ENCODE measurements around the gene SIGMAR1.

Gene SIGMAR1

DNA sequence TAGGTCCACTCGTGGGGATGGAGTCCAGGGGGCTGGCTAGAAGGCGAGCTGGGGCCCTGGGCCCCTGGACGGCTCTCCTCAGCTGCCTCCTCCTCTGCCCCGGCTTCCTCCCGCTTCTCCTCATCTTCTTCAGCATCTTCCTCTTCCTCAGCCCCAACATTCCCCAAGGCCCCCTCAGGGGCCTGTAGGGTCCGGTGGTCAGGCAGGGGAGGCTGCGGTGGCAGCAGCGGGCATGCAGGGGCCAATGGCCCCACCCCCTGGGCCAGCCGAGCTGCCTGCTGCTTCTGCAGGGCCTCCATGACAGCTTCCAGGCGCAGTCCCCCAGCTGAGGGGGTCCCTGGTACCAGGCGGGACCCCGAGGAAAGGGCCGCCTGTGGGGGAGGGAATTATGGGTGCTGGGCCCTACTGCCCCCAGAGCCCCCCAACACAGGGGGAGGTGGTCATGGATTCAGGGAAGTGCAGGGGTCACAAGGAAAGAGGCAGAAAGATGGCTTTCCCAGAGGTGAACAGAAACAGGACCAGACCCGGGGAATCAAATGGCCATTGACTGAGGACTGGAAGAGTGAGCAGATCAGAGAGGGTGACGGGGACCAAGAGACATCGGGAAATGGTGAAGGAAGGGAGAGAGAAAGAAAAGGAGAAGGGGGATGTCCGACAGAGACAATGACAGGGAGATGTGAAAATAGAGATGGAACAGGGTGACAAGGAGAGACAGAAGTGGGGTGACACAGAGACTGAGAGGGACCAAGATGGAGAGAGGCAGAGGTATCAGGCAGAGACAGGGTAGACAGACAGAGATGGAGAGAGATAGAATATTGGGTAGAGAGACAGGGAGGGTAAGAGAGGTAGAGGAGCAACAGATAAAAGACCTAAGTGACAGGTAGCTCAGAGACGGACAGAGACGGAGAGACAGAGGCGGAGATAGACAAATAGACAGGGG is 9.6 kb downstream of the SIGMAR1 start:
- TF ChIP-seq, protein P1, sequence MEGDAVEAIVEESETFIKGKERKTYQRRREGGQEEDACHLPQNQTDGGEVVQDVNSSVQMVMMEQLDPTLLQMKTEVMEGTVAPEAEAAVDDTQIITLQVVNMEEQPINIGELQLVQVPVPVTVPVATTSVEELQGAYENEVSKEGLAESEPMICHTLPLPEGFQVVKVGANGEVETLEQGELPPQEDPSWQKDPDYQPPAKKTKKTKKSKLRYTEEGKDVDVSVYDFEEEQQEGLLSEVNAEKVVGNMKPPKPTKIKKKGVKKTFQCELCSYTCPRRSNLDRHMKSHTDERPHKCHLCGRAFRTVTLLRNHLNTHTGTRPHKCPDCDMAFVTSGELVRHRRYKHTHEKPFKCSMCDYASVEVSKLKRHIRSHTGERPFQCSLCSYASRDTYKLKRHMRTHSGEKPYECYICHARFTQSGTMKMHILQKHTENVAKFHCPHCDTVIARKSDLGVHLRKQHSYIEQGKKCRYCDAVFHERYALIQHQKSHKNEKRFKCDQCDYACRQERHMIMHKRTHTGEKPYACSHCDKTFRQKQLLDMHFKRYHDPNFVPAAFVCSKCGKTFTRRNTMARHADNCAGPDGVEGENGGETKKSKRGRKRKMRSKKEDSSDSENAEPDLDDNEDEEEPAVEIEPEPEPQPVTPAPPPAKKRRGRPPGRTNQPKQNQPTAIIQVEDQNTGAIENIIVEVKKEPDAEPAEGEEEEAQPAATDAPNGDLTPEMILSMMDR (IDR thresholded peaks at IDR 0.05; ENCODE audit: low read depth, low read length, missing control alignments), result no peak
- no peak for DNase-seq (ENCODE audit: low read depth)
- in situ Hi-C loops (cut with HindIII; ENCODE audit: low sequenced_read_pairs), result loop anchor here (5.0 kb wide), 1 partner anchor 46 kb away; no protein-coding TSS in a partner anchor
- peak overlapping the region; percentile 25 for H3K4me3 ChIP-seq (ENCODE audit: low read depth, low read length)

DNA sequence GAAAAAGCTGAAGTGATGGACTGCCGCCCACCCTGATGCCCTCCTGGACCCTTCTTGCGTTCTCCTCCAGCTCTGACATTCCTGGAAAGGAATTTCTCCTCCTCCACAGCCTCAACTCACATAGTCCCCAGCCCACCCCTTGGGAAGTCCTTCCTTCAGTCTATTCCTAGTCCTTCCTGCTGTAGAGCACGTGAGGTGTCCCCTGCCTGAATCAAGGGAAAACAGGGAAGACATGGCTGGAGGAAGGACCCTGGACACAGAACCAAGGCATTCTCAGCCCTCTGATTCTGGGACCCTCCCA is 12.5 kb downstream of the SIGMAR1 start:
- DNase-seq (ENCODE audit: low read depth), result no peak
- no peak overlapping the region for H3K4me3 ChIP-seq (ENCODE audit: low read depth, low read length)
- in situ Hi-C loops (cut with HindIII; ENCODE audit: low sequenced_read_pairs), result loop anchor here (5.0 kb wide), 1 partner anchor 43 kb away; no protein-coding TSS in a partner anchor
- TF ChIP-seq, protein P1 (IDR thresholded peaks at IDR 0.05; ENCODE audit: low read depth, low read length, missing control alignments), result no peak

DNA sequence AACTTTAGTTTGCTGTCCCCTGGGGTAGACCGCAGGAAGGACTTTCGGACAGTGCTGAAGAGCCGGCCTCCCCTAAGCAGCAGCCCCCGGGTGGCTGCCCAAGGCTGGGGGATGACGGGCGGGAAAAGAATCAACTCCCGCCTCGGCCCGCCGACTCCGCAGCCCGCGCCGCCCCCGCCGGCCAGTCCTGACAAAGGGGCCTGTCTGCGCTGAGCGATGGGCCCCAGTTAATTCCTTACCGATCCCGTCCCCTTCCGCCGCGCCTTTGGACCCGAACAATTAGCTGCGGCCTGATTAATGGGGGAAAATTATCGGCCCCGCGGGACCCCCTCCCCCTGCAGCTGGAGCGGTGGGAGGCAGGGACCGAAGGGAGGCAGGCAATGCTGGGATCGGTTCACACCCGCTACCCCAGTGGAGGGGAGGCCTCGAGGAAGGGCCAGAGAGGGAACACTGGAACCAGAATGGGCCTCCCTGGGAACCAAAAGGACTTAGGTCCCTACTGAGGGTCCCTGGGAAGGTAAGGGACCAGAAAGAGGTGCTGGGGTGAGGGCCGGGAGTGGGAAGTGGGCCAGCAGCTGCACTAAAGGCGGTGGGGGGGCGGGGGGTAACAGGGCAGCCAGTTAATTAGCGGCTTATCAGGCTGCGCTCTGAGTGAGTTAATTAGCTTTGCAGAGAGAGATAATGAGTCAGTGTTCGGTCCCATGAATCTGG is 13.0 kb downstream of the SIGMAR1 start:
- in situ Hi-C loops (cut with HindIII; ENCODE audit: low sequenced_read_pairs), result loop anchor here (5.0 kb wide), 1 partner anchor 42 kb away; no protein-coding TSS in a partner anchor
- TF ChIP-seq, protein P1 (IDR thresholded peaks at IDR 0.05; ENCODE audit: low read depth, low read length, missing control alignments), result no peak
- no peak for DNase-seq (ENCODE audit: low read depth)
- H3K4me3 ChIP-seq (ENCODE audit: low read depth, low read length), result no peak overlapping the region

DNA sequence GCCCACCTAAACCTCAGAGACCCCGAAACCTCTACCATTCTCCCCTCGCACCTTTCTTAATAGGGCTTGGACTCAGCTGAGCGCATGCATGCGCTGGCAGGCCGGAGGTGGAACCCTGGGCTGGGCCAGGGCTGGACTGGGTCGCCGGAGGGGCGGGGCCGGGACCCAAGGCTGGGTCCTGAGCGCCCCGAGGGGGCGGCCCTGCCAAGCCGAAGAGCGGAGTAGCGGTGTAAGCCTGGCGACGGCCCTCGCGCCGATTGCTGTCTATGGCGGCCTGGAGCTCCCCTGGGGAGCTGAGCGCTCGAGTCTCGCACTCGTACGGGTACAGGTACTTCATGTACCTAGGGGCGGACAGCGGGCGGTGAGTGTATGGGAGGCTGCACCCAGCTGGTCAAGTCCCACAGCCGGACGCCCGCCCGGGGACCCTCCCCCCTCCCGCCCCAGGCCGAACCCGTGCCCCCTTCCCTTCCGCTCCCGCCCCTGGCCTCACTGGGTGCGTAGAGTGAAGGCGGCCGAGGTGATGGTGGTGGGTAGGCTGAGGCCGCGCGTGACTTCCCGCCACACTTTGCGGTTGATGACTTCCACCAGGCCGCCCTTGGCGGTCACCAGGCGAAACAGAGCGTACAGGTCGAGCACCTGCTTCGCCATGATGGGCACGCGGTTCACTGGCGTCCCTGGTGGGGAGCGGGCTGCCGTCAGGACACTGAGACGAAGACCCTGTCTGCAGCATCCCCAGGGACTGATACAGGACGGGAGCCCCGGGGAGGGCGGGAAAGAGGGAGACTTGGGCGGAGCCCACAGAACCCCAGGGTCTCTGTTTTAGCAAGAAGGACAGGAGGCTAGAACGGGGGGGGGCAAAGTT is 14.0 kb downstream of the SIGMAR1 start:
- in situ Hi-C loops (cut with HindIII; ENCODE audit: low sequenced_read_pairs), result no loop called here
- TF ChIP-seq, protein P1 (IDR thresholded peaks at IDR 0.05; ENCODE audit: low read depth, low read length, missing control alignments), result no peak
- no peak for DNase-seq (ENCODE audit: low read depth)
- H3K4me3 ChIP-seq (ENCODE audit: low read depth, low read length), result no peak overlapping the region

DNA sequence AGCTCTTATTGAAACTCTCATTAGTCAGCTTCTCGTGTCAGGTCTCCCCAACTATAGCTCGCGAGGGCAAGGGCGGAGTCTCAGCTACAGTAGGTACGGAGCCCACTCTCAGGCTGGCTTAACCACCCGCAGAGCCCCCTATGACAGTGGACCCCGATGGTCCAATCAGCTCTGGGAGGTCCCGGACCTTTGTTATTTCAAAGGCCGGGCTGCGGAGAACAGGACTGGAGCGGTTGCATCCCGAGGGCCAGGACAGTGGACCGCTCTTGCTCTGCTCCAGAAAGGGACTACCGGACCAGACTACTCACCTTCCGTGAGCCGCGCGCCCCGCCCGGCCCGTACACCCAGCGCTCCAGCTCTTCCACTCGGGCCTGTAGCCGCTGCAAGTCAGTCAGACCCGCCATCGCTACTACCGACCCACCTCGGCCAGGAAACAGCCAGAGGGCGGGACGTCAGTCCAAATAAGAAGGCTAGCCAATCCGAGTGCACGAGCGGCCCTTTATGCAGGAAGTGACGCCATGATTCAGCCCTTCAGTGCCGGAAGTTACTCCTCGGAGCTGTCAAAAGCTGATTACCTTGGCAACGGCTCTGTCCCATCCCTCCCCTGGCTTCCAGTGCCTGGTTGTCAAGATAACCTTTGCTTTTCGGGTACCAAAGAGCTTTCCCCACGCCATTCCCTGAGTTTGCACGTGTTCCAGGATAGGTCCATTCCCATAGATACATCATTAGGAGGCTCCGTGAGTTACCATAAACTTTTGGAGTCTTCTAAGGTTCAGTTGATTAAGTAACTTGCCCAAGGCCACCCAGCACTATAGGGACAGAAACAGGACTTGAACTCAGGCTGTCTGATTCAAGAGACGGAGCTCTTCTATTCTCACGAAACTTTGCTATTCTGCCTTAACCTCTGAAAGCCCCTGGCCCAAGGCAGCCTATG is 17.3 kb downstream of the SIGMAR1 start, which contains the start of gene DCTN3:
Gene DCTN3, minus strand, starts transcription at position 435 of the 934 bp plus-strand sequence. Its CDS starts 31 bp downstream, at position 404.
- in situ Hi-C loops (cut with HindIII; ENCODE audit: low sequenced_read_pairs), result no loop called here
- H3K4me3 ChIP-seq (ENCODE audit: low read depth, low read length), result peak within 1 kb of the TSS; percentile 80
- DNase-seq (ENCODE audit: low read depth), result peak; percentile 88
- TF ChIP-seq, protein P1 (IDR thresholded peaks at IDR 0.05; ENCODE audit: low read depth, low read length, missing control alignments), result no peak
